ENCODE measurements around the gene RAB15. TPM values are rescaled to one million over a fixed set of nuclear protein-coding genes. Genes with fewer than 3 reads are reported as not detected.

RAB15 gene
- total RNA-seq, 2 donors from 2014 or later = 4.8 to 5.8 TPM

DNA sequence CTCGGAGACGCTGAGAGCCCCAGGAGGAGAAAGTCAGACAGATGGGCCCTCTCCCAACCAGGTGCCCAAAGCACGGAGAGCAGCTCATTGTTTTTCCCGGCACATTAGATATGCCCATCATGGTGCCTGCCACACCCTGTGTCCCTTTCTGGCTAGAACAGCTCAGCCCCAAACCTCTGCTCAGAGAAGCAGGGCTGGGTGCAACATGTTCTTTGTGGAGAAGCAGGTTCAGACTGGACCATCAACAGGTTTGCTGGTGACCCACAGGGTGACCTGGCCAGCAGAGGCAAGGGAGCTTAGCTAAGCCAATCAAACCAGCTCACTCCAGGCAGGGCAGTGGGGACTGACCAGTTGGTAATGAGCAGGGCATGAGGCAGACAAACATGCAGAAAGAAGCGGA is 13.4 kb downstream of the RAB15 start:
- H3K36me3 Mint-ChIP-seq (ENCODE audit: low read depth) = no peaks in the 10 kb centered on the region
- H3K27ac Mint-ChIP-seq = no peak overlapping the region
- no peak for DNase-seq
- peak overlapping the region; percentile 36 for H3K4me3 Mint-ChIP-seq
- no peaks in the 10 kb centered on the region for H3K9me3 ChIP-seq (ENCODE audit: control insufficient read depth, low read length, poor library complexity, severe bottlenecking)
- no peaks in the 10 kb centered on the region for H3K27me3 Mint-ChIP-seq
- ATAC-seq = no peak
- H3K4me1 Mint-ChIP-seq = peaks cover 16% of the 10 kb centered on the region

DNA sequence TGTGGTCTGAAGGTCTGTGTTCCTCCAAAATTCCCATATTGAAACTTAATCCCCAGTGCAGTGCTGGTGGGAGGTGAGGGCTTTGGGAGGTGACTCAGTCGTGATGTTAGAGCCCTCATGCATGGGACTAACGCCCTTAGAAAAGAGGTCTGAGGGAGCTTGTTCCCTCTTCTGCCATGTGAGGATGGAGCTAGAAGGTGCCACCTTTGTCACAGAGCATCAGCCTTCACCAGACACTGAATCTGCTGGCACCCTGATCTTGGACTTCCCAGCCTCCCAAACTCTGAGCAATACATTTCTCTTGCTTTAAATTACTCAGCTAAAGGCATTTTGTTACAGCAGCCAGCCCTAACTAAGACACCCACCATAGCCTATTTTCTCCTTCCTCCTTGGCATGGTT is 13.9 kb downstream of the RAB15 start:
- Mint-ChIP-seq H3K4me3 (no peak overlapping the region), H3K27ac (no peak overlapping the region), H3K27me3 (no peaks in the 10 kb centered on the region), H3K36me3 (ENCODE audit: low read depth) (no peaks in the 10 kb centered on the region), H3K4me1 (peaks cover 18% of the 10 kb centered on the region)
- H3K9me3 ChIP-seq (ENCODE audit: control insufficient read depth, low read length, poor library complexity, severe bottlenecking) = no peaks in the 10 kb centered on the region
- DNase-seq (no peak), ATAC-seq (no peak)

DNA sequence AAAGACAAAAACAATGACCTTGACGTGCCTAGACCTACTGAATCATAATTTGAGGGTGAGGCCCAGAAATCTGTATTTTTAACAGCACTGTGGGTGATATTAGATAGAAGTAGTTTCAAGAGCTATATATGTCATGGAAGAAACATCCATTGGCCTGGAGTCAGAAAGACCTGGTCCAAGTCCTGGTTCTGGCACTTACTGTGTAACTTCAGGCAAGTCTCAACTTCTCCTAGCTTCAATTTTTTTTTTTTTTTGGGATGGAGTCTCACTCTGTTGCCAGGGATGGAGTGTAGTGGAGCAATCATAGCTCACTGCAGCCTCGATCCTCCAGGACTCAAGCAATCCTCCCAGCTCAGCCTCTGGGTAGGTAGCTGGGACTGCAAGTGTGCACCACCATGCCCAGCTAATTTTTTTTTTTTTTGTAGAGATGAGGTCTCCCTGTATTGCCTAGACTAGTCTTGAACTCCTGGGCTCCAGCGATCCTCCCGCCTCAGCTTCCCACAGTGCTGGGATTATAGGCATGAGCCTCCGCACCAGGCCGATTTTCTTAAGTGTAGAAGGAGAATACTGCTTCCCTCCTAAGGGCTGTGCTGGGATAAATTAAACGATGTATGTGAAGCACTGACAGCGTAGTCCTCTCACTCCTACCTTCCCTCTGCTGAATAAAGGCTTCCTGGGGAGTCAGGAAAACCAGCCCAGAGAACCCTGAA is 15.3 kb downstream of the RAB15 start:
- H3K27ac Mint-ChIP-seq = no peak overlapping the region
- no peak for DNase-seq
- no peak for ATAC-seq
- H3K36me3 Mint-ChIP-seq (ENCODE audit: low read depth) = no peaks in the 10 kb centered on the region
- H3K4me3 Mint-ChIP-seq = no peak overlapping the region
- no peaks in the 10 kb centered on the region for H3K9me3 ChIP-seq (ENCODE audit: control insufficient read depth, low read length, poor library complexity, severe bottlenecking)
- no peaks in the 10 kb centered on the region for H3K27me3 Mint-ChIP-seq
- H3K4me1 Mint-ChIP-seq = peaks cover 20% of the 10 kb centered on the region

DNA sequence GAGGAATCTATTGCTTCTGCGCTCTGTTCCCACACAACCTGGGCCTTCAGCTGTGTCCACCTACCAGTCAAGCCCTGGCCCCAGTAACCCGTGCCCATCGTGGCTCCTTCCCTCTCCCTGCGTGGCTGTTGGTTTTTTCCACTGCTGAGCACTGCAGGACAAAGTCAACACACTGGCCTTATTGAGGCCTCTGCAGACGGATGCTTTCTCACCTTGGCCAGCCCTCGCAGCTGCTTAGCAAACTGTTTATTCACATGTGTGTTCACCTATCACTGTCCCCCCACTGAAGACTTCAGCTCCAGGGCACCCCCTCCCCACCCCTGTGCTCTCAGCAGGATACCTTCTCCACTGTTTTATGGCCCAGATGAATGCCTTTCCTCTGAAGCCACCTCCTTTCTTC is 16.8 kb downstream of the RAB15 start:
- no peak overlapping the region for H3K27ac Mint-ChIP-seq
- no peak for DNase-seq

DNA sequence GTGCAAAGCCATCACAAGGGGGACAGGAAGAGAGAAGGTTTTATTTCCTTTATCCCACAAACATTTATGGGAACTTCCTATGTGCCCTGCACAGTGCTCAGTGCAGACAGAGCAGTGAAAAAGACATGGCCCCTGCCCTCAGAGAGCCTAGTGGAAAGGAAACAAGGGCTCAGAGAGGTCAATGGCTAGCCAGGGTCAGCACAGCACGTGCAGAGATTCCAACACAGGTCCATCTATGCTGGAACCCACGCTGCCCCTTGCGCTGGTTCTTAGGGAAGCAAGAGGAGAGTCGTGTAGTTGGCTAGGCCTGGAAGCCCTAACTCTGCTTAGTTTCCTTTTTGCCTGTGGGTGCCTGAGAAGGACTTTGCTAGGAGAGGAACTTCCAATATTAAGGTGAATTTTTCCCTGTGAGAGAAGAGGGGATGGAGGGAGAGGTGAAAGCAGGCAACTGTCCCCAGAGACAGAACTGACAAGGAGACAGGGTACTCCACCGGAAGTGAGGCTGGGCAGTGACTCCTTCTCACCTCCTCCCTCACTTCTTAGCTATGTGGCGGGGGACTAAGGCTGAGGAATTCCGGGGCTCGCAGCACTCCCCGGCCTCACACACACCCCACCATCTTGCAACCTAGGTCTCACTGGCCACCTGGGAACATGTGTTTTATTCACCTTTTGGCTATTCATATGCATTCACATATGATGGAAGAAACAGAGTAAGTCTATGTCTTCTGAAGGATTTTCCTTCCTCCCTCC is 17.5 kb downstream of the RAB15 start:
- H3K27me3 Mint-ChIP-seq = no peaks in the 10 kb centered on the region
- no peak overlapping the region for H3K4me3 Mint-ChIP-seq
- H3K27ac Mint-ChIP-seq = no peak overlapping the region
- DNase-seq (no peak), ATAC-seq (no peak)
- peaks cover 15% of the 10 kb centered on the region for H3K4me1 Mint-ChIP-seq
- no peaks in the 10 kb centered on the region for H3K9me3 ChIP-seq (ENCODE audit: control insufficient read depth, low read length, poor library complexity, severe bottlenecking)
- H3K36me3 Mint-ChIP-seq (ENCODE audit: low read depth) = no peaks in the 10 kb centered on the region

More for the DNA sequence above, 16.8 kb downstream of the RAB15 start:
- no peak for ATAC-seq
- H3K36me3 Mint-ChIP-seq (ENCODE audit: low read depth) = no peaks in the 10 kb centered on the region
- no peaks in the 10 kb centered on the region for H3K9me3 ChIP-seq (ENCODE audit: control insufficient read depth, low read length, poor library complexity, severe bottlenecking)
- no peak overlapping the region for H3K4me3 Mint-ChIP-seq
- no peaks in the 10 kb centered on the region for H3K27me3 Mint-ChIP-seq
- peaks cover 18% of the 10 kb centered on the region for H3K4me1 Mint-ChIP-seq

DNA sequence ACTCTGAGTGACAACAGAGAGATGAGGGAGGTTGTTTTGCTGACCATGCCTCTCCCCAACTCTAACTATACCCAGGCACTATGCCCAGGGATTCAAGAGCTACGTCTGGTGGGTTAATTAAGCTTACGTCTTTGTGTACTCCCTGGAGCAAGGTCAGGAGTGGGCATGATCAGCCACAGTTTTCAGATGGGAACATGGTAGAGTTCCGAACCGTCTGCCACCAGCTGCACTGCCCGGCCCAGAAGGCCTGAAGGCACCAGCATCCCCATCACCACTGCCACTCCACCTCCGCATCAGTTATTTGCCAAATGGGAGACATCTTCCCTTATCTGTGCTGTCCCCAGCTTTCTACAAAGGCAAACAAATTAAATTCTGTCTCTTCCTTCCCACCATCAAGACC is 18.5 kb downstream of the RAB15 start:
- H3K36me3 Mint-ChIP-seq (ENCODE audit: low read depth) = no peaks in the 10 kb centered on the region
- H3K9me3 ChIP-seq (ENCODE audit: control insufficient read depth, low read length, poor library complexity, severe bottlenecking) = no peaks in the 10 kb centered on the region

DNA sequence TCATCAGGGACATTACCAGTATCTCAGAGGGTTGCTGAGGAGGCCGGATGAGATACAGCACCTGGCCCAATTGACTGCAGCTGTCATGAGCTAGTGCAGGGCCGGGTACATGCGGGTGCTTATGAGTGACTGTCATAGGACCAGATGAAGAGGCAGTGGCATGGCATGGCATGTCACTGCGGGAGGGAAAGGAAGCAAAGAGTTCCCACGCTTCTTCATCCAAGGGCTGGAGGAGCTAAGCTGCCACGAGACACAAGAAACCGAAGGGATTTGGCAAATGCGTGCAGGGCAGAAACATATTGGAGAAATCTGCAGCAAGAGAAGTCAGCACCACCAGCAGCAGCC is 18.9 kb downstream of the RAB15 start:
- no peak for DNase-seq
- Mint-ChIP-seq H3K4me1 (peaks cover 18% of the 10 kb centered on the region), H3K4me3 (no peak overlapping the region), H3K27ac (no peak overlapping the region), H3K36me3 (ENCODE audit: low read depth) (no peaks in the 10 kb centered on the region), H3K27me3 (no peaks in the 10 kb centered on the region)
- ATAC-seq = no peak
- H3K9me3 ChIP-seq (ENCODE audit: control insufficient read depth, low read length, poor library complexity, severe bottlenecking) = no peaks in the 10 kb centered on the region

More for the DNA sequence above, 18.5 kb downstream of the RAB15 start:
- ATAC-seq (no peak), DNase-seq (no peak)
- H3K4me1 Mint-ChIP-seq = peaks cover 17% of the 10 kb centered on the region
- H3K27me3 Mint-ChIP-seq = no peaks in the 10 kb centered on the region
- H3K27ac Mint-ChIP-seq = no peak overlapping the region
- H3K4me3 Mint-ChIP-seq = no peak overlapping the region

DNA sequence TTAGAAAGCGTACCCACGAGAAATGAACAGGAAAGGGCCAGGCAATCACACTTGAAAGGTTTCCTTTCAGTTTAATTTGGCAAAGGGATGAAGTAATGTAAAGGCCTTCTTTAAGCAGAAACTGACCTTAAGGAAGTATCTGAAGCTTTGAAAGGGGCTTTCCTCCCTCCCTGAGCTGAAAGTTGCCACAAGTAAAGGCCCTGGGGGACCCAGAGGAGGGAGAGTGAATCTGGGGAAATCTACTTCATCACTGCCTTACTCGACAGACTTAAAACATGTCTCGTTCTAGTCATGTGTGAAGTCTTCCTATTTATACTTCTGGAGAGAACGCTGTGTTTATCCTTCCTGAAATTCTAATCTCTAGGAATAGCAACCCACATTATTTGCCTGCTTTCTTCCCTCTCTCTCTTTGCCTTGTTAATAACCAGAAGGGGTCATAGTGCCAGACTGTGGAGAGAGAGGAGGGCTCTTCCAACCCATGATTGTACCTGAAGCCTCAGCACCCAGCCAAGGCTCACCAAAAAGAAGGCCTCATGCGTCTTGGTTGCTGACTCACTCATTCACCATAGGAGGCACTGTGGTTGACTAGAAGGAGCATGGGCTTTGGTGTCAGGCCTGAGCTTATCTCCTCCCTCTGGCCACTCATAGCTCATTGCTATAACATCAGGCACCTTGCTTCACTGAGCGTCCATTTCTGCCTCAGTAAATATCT is 19.4 kb downstream of the RAB15 start:
- no peak overlapping the region for H3K4me3 Mint-ChIP-seq
- H3K9me3 ChIP-seq (ENCODE audit: control insufficient read depth, low read length, poor library complexity, severe bottlenecking) = no peaks in the 10 kb centered on the region
- no peaks in the 10 kb centered on the region for H3K36me3 Mint-ChIP-seq (ENCODE audit: low read depth)
- H3K4me1 Mint-ChIP-seq = peaks cover 18% of the 10 kb centered on the region
- H3K27ac Mint-ChIP-seq = no peak overlapping the region
- no peaks in the 10 kb centered on the region for H3K27me3 Mint-ChIP-seq
- DNase-seq = no peak
- ATAC-seq = no peak

DNA sequence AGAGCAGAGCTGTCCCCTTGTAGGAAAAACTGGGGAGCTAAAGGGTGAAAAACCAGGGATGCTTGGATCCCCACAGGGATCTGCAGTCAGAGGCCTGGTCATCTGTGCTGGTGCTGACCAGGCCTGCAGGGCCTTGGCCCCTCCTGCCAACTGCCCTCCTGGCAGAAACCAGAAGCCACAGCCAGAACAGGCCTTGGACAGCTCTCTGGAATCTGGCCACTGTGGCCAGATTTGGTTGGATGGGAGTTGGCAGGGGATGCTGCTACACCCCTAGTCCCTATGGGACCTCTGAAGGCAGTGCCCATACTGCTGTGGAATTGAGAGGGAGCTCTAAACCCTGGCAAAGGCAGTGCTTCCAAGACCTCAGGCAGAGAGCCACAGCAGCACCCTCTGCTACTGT is 20.4 kb downstream of the RAB15 start:
- ATAC-seq = no peak
- Mint-ChIP-seq H3K27ac (no peak overlapping the region), H3K36me3 (ENCODE audit: low read depth) (no peaks in the 10 kb centered on the region), H3K27me3 (no peaks in the 10 kb centered on the region), H3K4me3 (no peak overlapping the region), H3K4me1 (peaks cover 18% of the 10 kb centered on the region)
- DNase-seq = no peak
- H3K9me3 ChIP-seq (ENCODE audit: control insufficient read depth, low read length, poor library complexity, severe bottlenecking) = no peaks in the 10 kb centered on the region

DNA sequence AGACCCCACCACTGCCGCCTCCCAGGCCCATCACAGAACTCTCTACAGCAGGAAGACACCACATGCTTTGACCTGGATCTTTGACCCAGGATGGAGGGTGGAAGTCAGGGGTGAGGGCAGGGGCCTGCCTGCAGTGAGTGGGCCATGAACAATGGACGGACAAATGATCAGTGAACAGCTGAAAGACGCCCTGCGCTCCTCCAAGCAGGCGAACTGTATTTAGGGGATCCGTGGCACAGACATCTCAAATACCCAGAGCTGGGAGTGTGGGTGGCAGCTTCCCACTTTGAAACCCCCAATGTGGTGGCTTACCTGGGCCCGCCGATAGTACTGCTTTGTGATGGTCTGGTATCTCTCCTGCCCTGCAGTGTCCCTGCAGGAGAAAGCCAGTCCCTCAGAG is 20.8 kb downstream of the RAB15 start:
- H3K4me3 Mint-ChIP-seq = no peak overlapping the region
- no peaks in the 10 kb centered on the region for H3K27me3 Mint-ChIP-seq
- H3K9me3 ChIP-seq (ENCODE audit: control insufficient read depth, low read length, poor library complexity, severe bottlenecking) = no peaks in the 10 kb centered on the region
- H3K36me3 Mint-ChIP-seq (ENCODE audit: low read depth) = no peaks in the 10 kb centered on the region
- H3K4me1 Mint-ChIP-seq = peaks cover 21% of the 10 kb centered on the region
- no peak for DNase-seq
- ATAC-seq = no peak
- H3K27ac Mint-ChIP-seq = no peak overlapping the region

DNA sequence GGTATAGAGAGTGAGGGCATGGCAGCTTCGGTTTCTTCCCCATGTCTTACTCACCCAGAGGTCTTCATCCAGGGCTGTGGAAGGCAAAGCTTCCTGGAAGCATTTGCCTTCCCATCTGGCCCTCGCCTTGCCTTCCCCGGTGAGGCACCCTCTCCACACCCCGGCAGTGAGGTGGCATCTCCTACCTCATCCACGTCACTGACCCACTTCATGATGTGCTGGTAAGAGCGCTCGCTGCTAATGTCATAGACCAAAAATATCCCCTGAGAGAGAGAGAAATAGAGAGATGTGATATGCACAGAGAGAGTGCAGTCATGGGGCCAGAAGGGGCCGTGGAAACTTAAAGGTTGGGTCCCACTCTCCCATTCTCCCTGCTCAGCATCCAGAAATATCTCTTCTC is 21.2 kb downstream of the RAB15 start:
- ATAC-seq (no peak), DNase-seq (no peak)
- no peaks in the 10 kb centered on the region for H3K9me3 ChIP-seq (ENCODE audit: control insufficient read depth, low read length, poor library complexity, severe bottlenecking)
- Mint-ChIP-seq H3K4me3 (no peak overlapping the region), H3K36me3 (ENCODE audit: low read depth) (no peaks in the 10 kb centered on the region), H3K4me1 (peaks cover 26% of the 10 kb centered on the region), H3K27me3 (no peaks in the 10 kb centered on the region), H3K27ac (no peak overlapping the region)

DNA sequence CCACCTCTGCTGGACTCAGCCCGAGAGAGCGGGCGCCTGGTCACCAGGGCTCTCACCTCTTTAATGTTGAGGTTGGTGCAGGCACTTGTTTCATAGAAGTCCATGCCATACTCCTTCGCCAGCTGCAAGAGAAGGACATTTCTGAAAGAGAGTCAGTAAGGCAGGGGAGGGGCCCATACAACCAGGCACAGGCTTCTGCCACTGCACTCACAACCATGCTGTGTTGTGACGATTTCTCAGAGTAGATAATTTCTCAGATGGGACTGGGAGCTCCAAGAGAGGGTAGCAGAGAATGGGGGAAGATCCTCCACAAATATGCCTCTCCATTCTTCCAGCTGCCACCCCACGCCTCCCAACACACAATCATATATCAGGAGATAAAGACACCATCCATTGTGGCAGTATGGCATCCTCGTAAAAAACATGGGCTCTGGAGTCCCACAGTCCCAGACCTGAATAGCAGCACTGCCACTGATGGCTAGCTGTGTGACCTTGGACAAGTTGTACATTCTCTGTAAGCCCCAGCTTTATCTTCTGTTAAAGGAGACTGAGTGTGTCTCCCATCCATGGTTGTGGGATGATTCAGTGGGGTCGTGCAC is 23.4 kb downstream of the RAB15 start:
- Mint-ChIP-seq H3K36me3 (ENCODE audit: low read depth) (peaks cover 5% of the 10 kb centered on the region), H3K4me1 (peaks cover 28% of the 10 kb centered on the region), H3K4me3 (no peak overlapping the region), H3K27ac (no peak overlapping the region), H3K27me3 (no peaks in the 10 kb centered on the region)
- no peak for DNase-seq
- ATAC-seq = no peak
- no peaks in the 10 kb centered on the region for H3K9me3 ChIP-seq (ENCODE audit: control insufficient read depth, low read length, poor library complexity, severe bottlenecking)
